Measurements from ENCODE around the gene WDR26.

WDR26 gene

DNA sequence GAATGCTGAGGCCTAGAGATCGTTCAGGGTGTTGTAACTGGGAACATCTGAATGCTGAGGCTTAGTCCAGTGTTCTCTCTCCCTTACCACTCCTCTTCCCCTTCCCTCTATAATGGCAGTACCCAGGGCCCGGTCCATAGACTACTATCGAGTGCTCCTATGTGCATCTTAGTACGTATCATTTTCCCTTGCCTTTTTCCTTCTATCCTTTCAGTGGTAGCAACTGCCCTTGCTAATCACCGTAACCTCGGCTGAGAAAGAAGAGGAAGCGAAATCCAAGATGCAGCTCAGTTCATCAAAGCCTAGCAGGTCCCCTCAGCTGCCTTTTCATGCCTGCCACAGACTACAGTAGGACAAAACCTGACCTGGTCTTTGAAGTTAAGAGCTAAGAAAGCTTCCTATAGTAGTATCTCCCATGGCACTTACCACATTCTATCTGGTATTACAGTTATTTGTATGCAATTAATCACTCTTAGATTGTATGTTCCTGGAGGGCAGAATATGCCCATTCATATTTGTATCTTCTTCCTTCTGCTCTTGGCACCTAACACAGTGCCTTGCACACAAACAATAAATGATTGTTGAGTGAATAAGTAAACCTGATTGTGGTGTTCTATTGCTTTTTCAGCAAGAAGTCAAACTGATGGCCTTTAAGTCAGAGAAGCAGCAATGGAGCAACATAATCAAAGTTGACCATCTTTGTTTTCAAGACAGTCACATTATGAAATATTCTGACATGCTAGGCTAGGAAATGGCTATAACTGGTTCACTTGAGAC is 55.6 kb downstream of the WDR26 start:
- Histone ChIP-seq H3K27ac (peak overlapping the region in 10 of 11 experiments; percentile 41 to 77 (median 70); a peak in 18 of 22 replicates), H3K9me3 (replicated peaks in 1 of 11) (no peaks in the 10 kb centered on the region), H3K27me3 (peaks cover 0 to 6% (median 0%) of the 10 kb centered on the region in 11 experiments; a peak in 3 of 22 replicates), H3K4me3 (peak overlapping the region in 1 of 10 experiments; percentile 37; a peak in 1 of 20 replicates), H3K4me2 (peak overlapping the region; percentile 66 to 95 (median 84)), H4K20me1 (peaks cover 11 to 93% (median 23%) of the 10 kb centered on the region in 11 experiments; a peak in 15 of 22 replicates), H3K9ac (peak overlapping the region in 9 of 11 experiments; percentile 3 to 48 (median 33); a peak in 11 of 22 replicates), H3K36me3 (peaks cover 41 to 55% (median 44%) of the 10 kb centered on the region in 11 experiments), H3K4me1 (peaks cover 24 to 89% (median 59%) of the 10 kb centered on the region in 10 experiments)
- TF ChIP-seq Cebpa-rat (IDR thresholded peaks at IDR 0.05) = no peak

- Histone ChIP-seq H4K20me1 (peaks cover 11 to 93% (median 32%) of the 10 kb centered on the region in 11 experiments; a peak in 15 of 22 replicates), H3K4me1 (peaks cover 24 to 75% (median 52%) of the 10 kb centered on the region in 10 experiments), H3K9ac (peak overlapping the region in 3 of 11 experiments; percentile 11 to 41 (median 27); a peak in 3 of 22 replicates), H3K27me3 (peaks cover 0 to 6% (median 0%) of the 10 kb centered on the region in 11 experiments; a peak in 3 of 22 replicates), H3K9me3 (replicated peaks in 1 of 11) (no peaks in the 10 kb centered on the region), H3K36me3 (peaks cover 55 to 69% (median 57%) of the 10 kb centered on the region in 11 experiments), H3K27ac (peak overlapping the region in 10 of 11 experiments; percentile 10 to 72 (median 48); a peak in 12 of 22 replicates), H3K4me2 (peak overlapping the region in 8 of 11 experiments; percentile 35 to 80 (median 61); a peak in 15 of 22 replicates), H3K4me3 (no peak overlapping the region)
- TF ChIP-seq Cebpa-rat (IDR thresholded peaks at IDR 0.05) = no peak
Observed at GRCh38 chr1:224377676-224378006, 57.0 kb downstream of the WDR26 start.

- TF ChIP-seq Cebpa-rat (IDR thresholded peaks at IDR 0.05) = no peak
- Histone ChIP-seq H4K20me1 (peaks cover 11 to 89% (median 38%) of the 10 kb centered on the region in 11 experiments; a peak in 16 of 22 replicates), H3K4me3 (no peak overlapping the region), H3K27me3 (no peaks in the 10 kb centered on the region), H3K4me2 (no peak overlapping the region; a peak in 1 of 22 replicates), H3K27ac (no peak overlapping the region), H3K4me1 (peaks cover 14 to 49% (median 35%) of the 10 kb centered on the region in 10 experiments), H3K9ac (no peak overlapping the region), H3K36me3 (peaks cover 76 to 89% (median 82%) of the 10 kb centered on the region in 11 experiments), H3K9me3 (replicated peaks in 1 of 11) (no peaks in the 10 kb centered on the region)
Observed at GRCh38 chr1:224375059-224375458, 59.5 kb downstream of the WDR26 start.

DNA sequence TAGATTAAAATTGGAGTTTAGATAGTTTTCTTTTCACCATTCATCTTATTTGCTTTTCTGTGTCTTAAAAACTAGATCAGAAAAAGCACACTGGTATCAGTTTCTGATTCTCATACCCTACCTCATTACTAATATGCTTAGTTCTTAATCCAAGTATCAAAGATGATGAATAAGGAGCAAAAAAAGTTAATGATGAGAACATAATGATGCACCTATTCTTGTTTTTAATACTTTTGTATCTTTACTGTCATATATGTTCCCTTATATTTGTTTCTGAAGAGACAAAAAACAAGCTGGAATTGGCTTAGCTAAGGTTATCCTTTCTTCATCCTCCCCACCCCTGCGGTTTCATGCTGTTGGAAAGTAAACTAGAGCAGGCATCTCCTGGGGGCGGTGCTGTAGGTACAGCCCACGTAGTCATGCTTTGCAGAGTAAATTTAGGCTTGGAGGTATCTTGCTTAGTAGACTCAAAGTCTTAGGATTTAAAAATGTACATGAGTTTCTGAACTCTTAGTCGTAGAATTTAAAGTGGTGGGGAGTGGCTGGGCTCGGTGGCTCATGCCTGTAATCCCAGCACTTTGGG is 61.5 kb downstream of the WDR26 start:
- Histone ChIP-seq H3K4me2 (no peak overlapping the region), H3K4me1 (peaks cover 0 to 30% (median 16%) of the 10 kb centered on the region in 10 experiments; a peak in 16 of 20 replicates), H3K27me3 (no peaks in the 10 kb centered on the region), H3K9me3 (replicated peaks in 1 of 11) (no peaks in the 10 kb centered on the region), H3K36me3 (peaks cover 96 to 100% (median 100%) of the 10 kb centered on the region in 11 experiments), H3K4me3 (no peak overlapping the region), H3K27ac (no peak overlapping the region), H4K20me1 (peaks cover 11 to 81% (median 36%) of the 10 kb centered on the region in 11 experiments; a peak in 16 of 22 replicates), H3K9ac (no peak overlapping the region)
- no peak for TF ChIP-seq Cebpa-rat (IDR thresholded peaks at IDR 0.05)

GRCh38 chr1:224368409-224368808 is 66.2 kb downstream of the WDR26 start:
- peaks cover 95 to 100% (median 99%) of the 10 kb centered on the region in 11 experiments for H3K36me3 ChIP-seq
- peaks cover 8 to 74% (median 38%) of the 10 kb centered on the region in 11 experiments; a peak in 18 of 22 replicates for H4K20me1 ChIP-seq
- no peaks in the 10 kb centered on the region for H3K9me3 ChIP-seq (replicated peaks in 1 of 11)
- no peak overlapping the region for H3K9ac ChIP-seq
- H3K4me3 ChIP-seq = no peak overlapping the region
- TF ChIP-seq Cebpa-rat (IDR thresholded peaks at IDR 0.05) = no peak
- no peak overlapping the region for H3K4me2 ChIP-seq
- H3K27ac ChIP-seq = no peak overlapping the region
- no peaks in the 10 kb centered on the region for H3K27me3 ChIP-seq
- no peaks in the 10 kb centered on the region for H3K4me1 ChIP-seq

GRCh38 chr1:224359207-224359606 is 75.4 kb downstream of the WDR26 start:
- Histone ChIP-seq H3K9ac (0 out of 22 replicates have a peak overlapping the region, but pooled peaks of 1 of the 11 experiments have one; percentile 17), H3K9me3 (replicated peaks in 1 of 11) (0 out of 22 replicates have a peak, but pooled peaks cover 0 to 3% (median 0%) of the 10 kb centered on the region in 11 experiments), H3K27me3 (no peaks in the 10 kb centered on the region), H3K4me2 (peak overlapping the region in 9 of 11 experiments; percentile 79 to 95 (median 87); a peak in 12 of 22 replicates), H4K20me1 (peaks cover 35 to 64% (median 54%) of the 10 kb centered on the region in 11 experiments; a peak in 20 of 22 replicates), H3K36me3 (peaks cover 16 to 46% (median 37%) of the 10 kb centered on the region in 11 experiments; a peak in 21 of 22 replicates), H3K27ac (no peak overlapping the region), H3K4me3 (no peak overlapping the region), H3K4me1 (peaks cover 13 to 26% (median 24%) of the 10 kb centered on the region in 10 experiments)
- TF ChIP-seq Cebpa-rat (IDR thresholded peaks at IDR 0.05) = no peak

DNA sequence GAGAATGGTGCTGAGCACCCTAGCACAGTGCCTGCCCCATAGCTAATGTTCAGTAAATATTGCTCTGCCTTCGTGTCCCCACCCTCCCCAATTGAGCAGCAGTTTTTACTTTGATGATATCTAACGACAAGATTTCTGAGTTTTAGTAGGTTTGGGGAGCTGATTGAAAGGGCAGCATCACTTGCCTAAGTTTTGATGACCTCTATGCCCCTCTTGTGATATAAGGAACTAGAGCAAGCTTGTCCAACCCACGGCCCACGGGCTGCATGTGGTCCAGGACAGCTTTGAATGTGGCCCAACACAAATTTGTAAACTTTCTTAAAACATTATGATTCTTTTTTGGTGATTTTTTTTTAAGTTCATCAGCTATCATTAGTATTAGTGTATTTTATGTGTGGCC is 76.4 kb downstream of the WDR26 start:
- H3K27ac ChIP-seq = peak overlapping the region in 7 of 11 experiments; percentile 87 to 94 (median 90); a peak in 9 of 22 replicates
- no peak for TF ChIP-seq Cebpa-rat (IDR thresholded peaks at IDR 0.05)
- peaks cover 13 to 26% (median 24%) of the 10 kb centered on the region in 10 experiments for H3K4me1 ChIP-seq
- H3K9ac ChIP-seq = peak overlapping the region in 10 of 11 experiments; percentile 80 to 96 (median 94); a peak in 17 of 22 replicates
- peak overlapping the region; percentile 76 to 95 (median 86) for H3K4me2 ChIP-seq
- H4K20me1 ChIP-seq = peaks cover 29 to 54% (median 45%) of the 10 kb centered on the region in 11 experiments; a peak in 17 of 22 replicates
- H3K27me3 ChIP-seq = no peaks in the 10 kb centered on the region
- H3K4me3 ChIP-seq = peak overlapping the region; percentile 87 to 100 (median 93)
- 0 out of 22 replicates have a peak, but pooled peaks cover 0 to 3% (median 0%) of the 10 kb centered on the region in 11 experiments for H3K9me3 ChIP-seq (replicated peaks in 1 of 11)
- peaks cover 10 to 37% (median 28%) of the 10 kb centered on the region in 11 experiments; a peak in 21 of 22 replicates for H3K36me3 ChIP-seq

- Histone ChIP-seq H3K27me3 (no peaks in the 10 kb centered on the region), H3K36me3 (peaks cover 10 to 31% (median 22%) of the 10 kb centered on the region in 11 experiments; a peak in 20 of 22 replicates), H3K9me3 (replicated peaks in 1 of 11) (peaks cover 0 to 6% (median 2%) of the 10 kb centered on the region in 11 experiments; a peak in 6 of 22 replicates), H4K20me1 (peaks cover 26 to 48% (median 40%) of the 10 kb centered on the region in 11 experiments; a peak in 17 of 22 replicates), H3K27ac (peak overlapping the region in 10 of 11 experiments; percentile 81 to 94 (median 89); a peak in 20 of 22 replicates), H3K9ac (peak overlapping the region; percentile 80 to 96 (median 94)), H3K4me3 (peak overlapping the region; percentile 87 to 100 (median 93)), H3K4me2 (peak overlapping the region; percentile 76 to 95 (median 86)), H3K4me1 (peaks cover 13 to 26% (median 24%) of the 10 kb centered on the region in 10 experiments)
- peak in 2 of 11 experiments; percentile 27 to 43; a peak in 1 of 22 replicates for TF ChIP-seq Cebpa-rat (IDR thresholded peaks at IDR 0.05)
Observed at GRCh38 chr1:224357626-224358124, 76.9 kb downstream of the WDR26 start.

Data from BLaER1 treated with 17β-estradiol and CSF1 and Interleukin-3, amounts not matched to agents 10 nM and 100 nM (cell line).